Measurements from ENCODE around the gene CAND1.

DNA sequence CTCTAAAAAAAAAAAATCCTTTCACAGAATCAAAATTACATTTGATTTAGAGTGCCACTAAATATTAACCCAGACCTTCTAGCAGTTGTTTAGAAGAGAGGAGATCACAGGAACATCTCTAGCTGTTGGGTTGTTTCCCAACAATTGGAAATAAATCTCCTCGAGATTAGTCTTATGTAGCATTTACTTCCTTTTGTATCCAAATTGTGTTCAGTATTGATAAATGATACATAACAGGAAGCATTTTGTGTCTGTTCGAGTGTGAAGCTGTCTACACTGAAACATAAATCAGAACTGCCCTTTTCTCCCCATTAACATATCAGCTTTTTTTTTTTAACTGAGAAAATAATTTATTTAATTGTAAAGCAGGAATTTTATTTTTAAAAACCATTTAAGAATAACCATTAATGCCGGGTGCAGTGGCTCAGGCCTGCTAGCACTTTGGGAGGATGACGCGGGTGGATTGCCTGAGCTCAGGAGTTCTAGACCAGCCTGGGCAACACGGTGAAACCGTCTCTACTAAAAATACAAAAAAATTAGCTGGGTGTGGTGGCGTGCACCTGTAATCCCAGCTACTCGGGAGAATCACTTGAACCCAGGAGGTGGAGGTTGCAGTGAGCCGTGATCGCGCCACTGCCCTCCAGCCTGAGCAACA, 14.7 kb upstream of the CAND1 start:
- TF ChIP-seq CTCF (IDR thresholded peaks at IDR 0.05) (no peak), POLR2A (IDR thresholded peaks at IDR 0.05) (no peak)

All from thyroid gland (tissue), 4 donors.